ENCODE measurements around the gene UTS2B.

UTS2B gene

GRCh38 chr3:191235331-191236314 lies 94.7 kb downstream of the UTS2B start:
- DNase-seq: no peak

GRCh38 chr3:191234216-191234615 lies 96.1 kb downstream of the UTS2B start:
- no peak for DNase-seq

- DNase-seq: no peak
Measured at GRCh38 chr3:191227541-191227940, 102.8 kb downstream of the UTS2B start.

DNA sequence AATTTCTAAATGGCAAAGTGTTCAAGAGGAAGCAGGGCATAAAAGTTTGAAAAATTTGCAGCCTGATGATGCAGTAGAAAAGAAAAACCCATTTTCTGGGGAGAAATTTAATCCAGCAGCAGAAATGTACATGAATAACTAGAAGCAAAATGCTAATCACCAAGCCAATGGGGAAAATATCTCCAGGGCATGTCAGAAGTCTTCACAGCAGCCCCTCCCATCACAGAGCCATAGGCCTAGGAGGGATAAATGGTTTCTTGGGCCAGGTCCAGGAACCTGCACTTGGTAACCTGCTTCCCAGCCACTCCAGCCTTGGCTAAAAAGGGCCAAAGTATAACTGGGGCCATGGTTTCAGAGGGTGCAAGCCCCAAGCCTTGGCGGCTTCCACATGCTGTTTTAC lies 108.7 kb downstream of the UTS2B start:
- DNase-seq: no peak

- no peak for DNase-seq
Measured at GRCh38 chr3:191220908-191221307, 109.4 kb downstream of the UTS2B start.

- DNase-seq: no peak
Measured at GRCh38 chr3:191217301-191217700, 113.0 kb downstream of the UTS2B start.
